Stimulated activated memory B cell treated with anti-CD40 and anti-IgM and Interleukin-4, amounts not matched to agents 10 μg/mL and 1 μg/mL and 100 μg/mL, for 72 hours (primary cell): ENCODE data around the gene HIVEP3.

Experiments used
- ATAC-seq: fragments of 150-1000 bp; cut with Tn5 transposase; 2 replicates; pipeline ENCODE4 v1.10.0; 2021
- H3K27ac Mint-ChIP-seq: one replicate; pipeline ENCODE4 v1.8.0; 2022; ENCODE audit warnings: mild to moderate bottlenecking, mixed read lengths
- H3K27me3 Mint-ChIP-seq: one replicate; pipeline ENCODE4 v1.8.0; 2022; ENCODE audit warnings: mixed read lengths
- H3K36me3 Mint-ChIP-seq: one replicate; pipeline ENCODE4 v1.8.0; 2022; ENCODE audit warnings: mixed read lengths
- H3K4me1 Mint-ChIP-seq: one replicate; pipeline ENCODE4 v1.8.0; 2022; ENCODE audit warnings: mixed read lengths
- H3K4me3 Mint-ChIP-seq: one replicate; pipeline ENCODE4 v1.8.0; 2022; ENCODE audit warnings: mild to moderate bottlenecking, moderate library complexity, mixed read lengths
- H3K9me3 Mint-ChIP-seq: one replicate; pipeline ENCODE4 v1.8.0; 2022; ENCODE audit warnings: mixed read lengths

The HIVEP3 gene

DNA sequence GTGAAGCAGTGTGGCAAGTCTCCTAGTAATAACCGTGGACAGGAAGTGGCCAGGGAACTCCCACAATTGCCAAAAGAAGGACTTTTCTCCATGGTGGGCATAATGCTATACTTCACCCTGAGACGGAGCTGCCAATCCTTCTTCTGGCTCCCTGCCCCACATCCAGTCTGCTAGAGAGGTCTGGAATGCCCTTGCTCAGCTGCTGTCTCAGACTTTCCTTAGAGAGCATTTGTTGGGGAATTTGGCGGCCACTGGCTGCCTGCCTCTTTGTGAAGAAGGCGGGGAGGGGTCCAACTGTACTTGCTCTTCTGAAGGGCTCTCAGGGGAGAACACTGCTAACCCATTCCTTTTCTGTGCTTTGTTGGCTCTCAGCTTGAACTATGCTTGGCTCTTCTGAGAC lies 310.5 kb downstream of the HIVEP3 start:
- Mint-ChIP-seq H3K4me3 (no peak overlapping the region), H3K27ac (no peak overlapping the region), H3K9me3 (no peaks in the 10 kb centered on the region), H3K27me3 (no peaks in the 10 kb centered on the region), H3K36me3 (peaks cover 53% of the 10 kb centered on the region), H3K4me1 (peaks cover 28% of the 10 kb centered on the region)
- ATAC-seq: no peak

GRCh38 chr1:41607808-41608207 lies 310.9 kb downstream of the HIVEP3 start:
- H3K4me3 Mint-ChIP-seq: no peak overlapping the region
- H3K36me3 Mint-ChIP-seq: peaks cover 53% of the 10 kb centered on the region
- H3K4me1 Mint-ChIP-seq: peaks cover 28% of the 10 kb centered on the region
- H3K27ac Mint-ChIP-seq: no peak overlapping the region
- no peaks in the 10 kb centered on the region for H3K9me3 Mint-ChIP-seq
- ATAC-seq: no peak
- no peaks in the 10 kb centered on the region for H3K27me3 Mint-ChIP-seq

GRCh38 chr1:41599912-41600311 lies 318.8 kb downstream of the HIVEP3 start:
- peaks cover 26% of the 10 kb centered on the region for H3K36me3 Mint-ChIP-seq

GRCh38 chr1:41598325-41598724 lies 320.4 kb downstream of the HIVEP3 start:
- H3K4me1 Mint-ChIP-seq: peaks cover 21% of the 10 kb centered on the region

More at GRCh38 chr1:41599912-41600311, 318.8 kb downstream of the HIVEP3 start:
- H3K9me3 Mint-ChIP-seq: no peaks in the 10 kb centered on the region
- no peak overlapping the region for H3K27ac Mint-ChIP-seq
- peaks cover 16% of the 10 kb centered on the region for H3K4me1 Mint-ChIP-seq
- no peaks in the 10 kb centered on the region for H3K27me3 Mint-ChIP-seq
- ATAC-seq: no peak
- H3K4me3 Mint-ChIP-seq: no peak overlapping the region

GRCh38 chr1:41592451-41593125 lies 326.1 kb downstream of the HIVEP3 start:
- Mint-ChIP-seq H3K27ac (no peak overlapping the region), H3K4me3 (no peak overlapping the region), H3K27me3 (no peaks in the 10 kb centered on the region), H3K9me3 (peaks cover 4% of the 10 kb centered on the region), H3K4me1 (peaks cover 27% of the 10 kb centered on the region), H3K36me3 (peaks cover 43% of the 10 kb centered on the region)
- ATAC-seq: no peak

More at GRCh38 chr1:41598325-41598724, 320.4 kb downstream of the HIVEP3 start:
- H3K4me3 Mint-ChIP-seq: no peak overlapping the region
- no peaks in the 10 kb centered on the region for H3K9me3 Mint-ChIP-seq
- H3K27me3 Mint-ChIP-seq: no peaks in the 10 kb centered on the region
- H3K27ac Mint-ChIP-seq: no peak overlapping the region
- ATAC-seq: no peak
- H3K36me3 Mint-ChIP-seq: peaks cover 19% of the 10 kb centered on the region

DNA sequence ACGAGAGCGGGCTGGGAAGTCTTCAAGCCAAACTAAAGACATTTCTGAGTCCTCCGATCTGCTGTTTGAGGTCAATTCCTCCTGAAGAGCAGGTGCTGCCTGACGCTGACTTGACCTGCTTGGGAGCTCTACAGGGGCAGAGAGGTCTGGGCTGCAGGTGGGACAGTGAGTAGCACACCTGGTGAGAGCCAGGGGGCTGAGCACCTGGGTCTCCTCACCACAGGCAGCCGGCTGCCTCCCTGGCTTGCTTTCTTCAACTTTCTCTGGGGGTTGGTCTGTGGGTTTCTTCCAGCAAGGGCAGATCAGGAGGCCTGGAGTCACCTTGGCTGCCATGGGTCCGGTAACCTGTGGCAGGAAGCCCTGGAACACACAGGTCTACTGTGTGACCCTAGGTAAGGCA lies 326.8 kb downstream of the HIVEP3 start:
- H3K27me3 Mint-ChIP-seq: no peaks in the 10 kb centered on the region
- no peak overlapping the region for H3K27ac Mint-ChIP-seq
- no peak for ATAC-seq
- no peak overlapping the region for H3K4me3 Mint-ChIP-seq
- H3K4me1 Mint-ChIP-seq: peaks cover 26% of the 10 kb centered on the region
- H3K9me3 Mint-ChIP-seq: peaks cover 4% of the 10 kb centered on the region
- peaks cover 47% of the 10 kb centered on the region for H3K36me3 Mint-ChIP-seq

DNA sequence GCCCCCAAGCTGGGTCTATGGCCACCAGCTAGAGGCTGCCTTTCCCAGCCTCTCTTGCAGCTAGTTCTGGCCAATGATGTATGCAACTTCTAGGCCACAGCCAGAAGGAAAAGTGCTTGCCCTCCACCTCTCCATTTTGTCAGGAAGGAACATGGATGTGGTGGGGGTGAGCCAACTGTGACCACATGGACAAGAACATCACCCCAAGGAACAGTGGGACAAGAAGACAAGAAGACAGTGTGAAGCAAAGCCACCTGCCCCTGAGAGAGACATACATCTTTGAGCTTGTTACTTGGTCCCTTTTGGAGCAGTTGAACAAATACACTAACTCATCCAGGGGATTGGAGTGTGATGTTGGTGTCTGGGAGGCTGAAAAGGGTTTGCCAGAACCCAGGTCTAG lies 328.4 kb downstream of the HIVEP3 start:
- H3K9me3 Mint-ChIP-seq: peaks cover 4% of the 10 kb centered on the region
- H3K27ac Mint-ChIP-seq: no peak overlapping the region
- H3K36me3 Mint-ChIP-seq: peaks cover 49% of the 10 kb centered on the region

GRCh38 chr1:41589395-41589794 lies 329.3 kb downstream of the HIVEP3 start:
- H3K36me3 Mint-ChIP-seq: peaks cover 57% of the 10 kb centered on the region
- peaks cover 4% of the 10 kb centered on the region for H3K9me3 Mint-ChIP-seq
- H3K27me3 Mint-ChIP-seq: no peaks in the 10 kb centered on the region
- H3K4me1 Mint-ChIP-seq: peaks cover 15% of the 10 kb centered on the region
- ATAC-seq: no peak
- no peak overlapping the region for H3K27ac Mint-ChIP-seq
- no peak overlapping the region for H3K4me3 Mint-ChIP-seq

More for the DNA sequence above, 328.4 kb downstream of the HIVEP3 start:
- H3K4me3 Mint-ChIP-seq: no peak overlapping the region
- H3K4me1 Mint-ChIP-seq: peaks cover 24% of the 10 kb centered on the region
- ATAC-seq: no peak
- no peaks in the 10 kb centered on the region for H3K27me3 Mint-ChIP-seq

GRCh38 chr1:41588334-41588875 lies 330.3 kb downstream of the HIVEP3 start:
- Mint-ChIP-seq H3K4me1 (peaks cover 15% of the 10 kb centered on the region), H3K36me3 (peaks cover 67% of the 10 kb centered on the region), H3K27ac (no peak overlapping the region), H3K9me3 (peaks cover 4% of the 10 kb centered on the region), H3K27me3 (no peaks in the 10 kb centered on the region), H3K4me3 (no peak overlapping the region)
- no peak for ATAC-seq

DNA sequence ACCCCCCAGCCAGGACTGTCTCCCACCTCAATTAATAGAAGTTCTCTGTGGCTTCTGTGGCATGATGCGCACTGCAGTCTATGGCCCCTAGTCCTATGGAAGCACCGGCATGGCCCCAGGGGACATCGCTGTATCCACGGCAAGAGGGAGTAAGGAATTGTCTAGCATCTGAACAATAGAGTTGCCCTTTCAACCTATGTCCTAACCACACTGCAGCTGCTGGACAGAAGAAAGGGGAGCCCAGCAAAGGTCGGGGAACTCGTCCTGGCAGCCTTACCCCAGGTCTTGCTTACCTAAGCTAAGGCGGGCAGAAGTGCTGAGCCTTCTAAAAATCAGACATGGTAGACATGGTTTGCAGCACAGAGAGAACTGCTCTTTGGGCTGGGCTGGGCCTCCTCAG lies 330.9 kb downstream of the HIVEP3 start:
- Mint-ChIP-seq H3K27ac (no peak overlapping the region), H3K9me3 (peaks cover 4% of the 10 kb centered on the region), H3K4me3 (no peak overlapping the region), H3K36me3 (peaks cover 73% of the 10 kb centered on the region), H3K27me3 (no peaks in the 10 kb centered on the region), H3K4me1 (peaks cover 9% of the 10 kb centered on the region)
- no peak for ATAC-seq

DNA sequence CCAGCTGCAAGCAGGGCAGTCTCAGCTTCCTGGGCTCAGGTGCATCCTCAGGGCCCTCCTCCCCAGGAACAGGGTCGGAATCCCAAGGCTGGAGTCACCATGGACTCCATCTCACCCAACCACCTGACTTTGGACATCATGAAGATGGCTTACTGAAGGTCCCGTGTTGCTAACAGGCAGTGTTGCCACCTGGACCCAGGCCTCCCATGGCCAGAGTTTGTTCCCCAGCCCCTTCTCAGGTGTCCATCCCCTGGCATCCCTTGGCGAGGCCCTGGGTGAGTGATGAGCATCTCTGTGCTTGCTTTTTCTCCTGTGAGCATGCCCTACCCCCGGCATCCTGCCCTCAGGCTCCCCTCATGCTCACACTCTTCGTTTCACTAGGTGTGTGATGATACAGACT lies 332.5 kb downstream of the HIVEP3 start:
- Mint-ChIP-seq H3K27ac (no peak overlapping the region), H3K4me3 (no peak overlapping the region), H3K4me1 (no peaks in the 10 kb centered on the region), H3K36me3 (peaks cover 74% of the 10 kb centered on the region), H3K9me3 (peaks cover 4% of the 10 kb centered on the region), H3K27me3 (no peaks in the 10 kb centered on the region)
- no peak for ATAC-seq

- H3K27ac Mint-ChIP-seq: no peak overlapping the region
- H3K4me1 Mint-ChIP-seq: peaks cover 6% of the 10 kb centered on the region
- no peak overlapping the region for H3K4me3 Mint-ChIP-seq
- H3K9me3 Mint-ChIP-seq: no peaks in the 10 kb centered on the region
- ATAC-seq: no peak
- H3K36me3 Mint-ChIP-seq: peaks cover 75% of the 10 kb centered on the region
- no peaks in the 10 kb centered on the region for H3K27me3 Mint-ChIP-seq
Measured at GRCh38 chr1:41583658-41584547, 334.8 kb downstream of the HIVEP3 start.

- Mint-ChIP-seq H3K27me3 (no peaks in the 10 kb centered on the region), H3K4me1 (peaks cover 6% of the 10 kb centered on the region), H3K36me3 (peaks cover 74% of the 10 kb centered on the region), H3K27ac (no peak overlapping the region), H3K4me3 (no peak overlapping the region), H3K9me3 (no peaks in the 10 kb centered on the region)
- ATAC-seq: no peak
Measured at GRCh38 chr1:41582851-41583657, 335.7 kb downstream of the HIVEP3 start.

- Mint-ChIP-seq H3K36me3 (peaks cover 67% of the 10 kb centered on the region), H3K9me3 (no peaks in the 10 kb centered on the region), H3K4me1 (peaks cover 6% of the 10 kb centered on the region), H3K27me3 (no peaks in the 10 kb centered on the region), H3K4me3 (no peak overlapping the region), H3K27ac (no peak overlapping the region)
- ATAC-seq: no peak
Measured at GRCh38 chr1:41582351-41582750, 336.4 kb downstream of the HIVEP3 start.

- Mint-ChIP-seq H3K4me3 (no peak overlapping the region), H3K27me3 (no peaks in the 10 kb centered on the region), H3K27ac (no peak overlapping the region), H3K4me1 (peaks cover 6% of the 10 kb centered on the region), H3K9me3 (no peaks in the 10 kb centered on the region), H3K36me3 (peaks cover 63% of the 10 kb centered on the region)
- ATAC-seq: no peak
Measured at GRCh38 chr1:41582004-41582325, 336.8 kb downstream of the HIVEP3 start.
